OCI-LY1 (cell line): ENCODE data around the gene CCK.

Experiments used
- H2AFZ ChIP-seq: fragments of 200-600 bp; sonication (generic), shearing (Covaris generic); 2 replicates; pipeline ENCODE4 v1.6.0; 2014; ENCODE audit warnings: antibody characterized with exemption, mild to moderate bottlenecking, low read length
- H3F3A ChIP-seq: fragments of 200-600 bp; sonication (generic), shearing (Covaris generic); 2 replicates; pipeline ENCODE4 v1.6.0; 2014; ENCODE audit warnings: mild to moderate bottlenecking, antibody characterized with exemption, low read length, moderate library complexity; ENCODE audit not compliant: insufficient read depth
- H3K27ac ChIP-seq: fragments of 200-600 bp; sonication (generic); 2 replicates; pipeline ENCODE4 v1.5.1; 2014; ENCODE audit warnings: low read length, mixed run types, mild to moderate bottlenecking, low read depth; ENCODE audit not compliant: poor library complexity, severe bottlenecking
- H3K27me3 ChIP-seq: fragments of 200-600 bp; sonication (generic); 2 replicates; pipeline ENCODE4 v1.6.0; 2014; ENCODE audit warnings: antibody characterized with exemption, mild to moderate bottlenecking, low read length, moderate library complexity; ENCODE audit not compliant: insufficient read depth
- H3K36me3 ChIP-seq: fragments of 200-600 bp; sonication (generic); 2 replicates; pipeline ENCODE4 v1.6.1; 2014; ENCODE audit warnings: mild to moderate bottlenecking, antibody characterized with exemption, low read length, moderate library complexity, mixed read lengths; ENCODE audit not compliant: insufficient read depth
- H3K4me1 ChIP-seq: fragments of 200-600 bp; sonication (generic); 2 replicates; pipeline ENCODE4 v1.5.1; 2014; ENCODE audit warnings: mild to moderate bottlenecking, low read length, moderate library complexity; ENCODE audit not compliant: insufficient read depth, severe bottlenecking
- H3K4me2 ChIP-seq: fragments of 200-600 bp; sonication (generic), shearing (Covaris generic); 2 replicates; pipeline ENCODE4 v1.6.1; 2014; ENCODE audit warnings: low read length
- H3K4me3 ChIP-seq: fragments of 200-600 bp; sonication (generic); 2 replicates; pipeline ENCODE4 v1.5.1; 2014; ENCODE audit warnings: low read length, low read depth, mild to moderate bottlenecking, mixed read lengths; ENCODE audit not compliant: poor library complexity, severe bottlenecking
- H3K79me2 ChIP-seq: fragments of 200-600 bp; shearing (Covaris generic); 2 replicates; pipeline ENCODE4 v1.6.1; 2016; ENCODE audit warnings: mixed run types, low read length, mixed read lengths; ENCODE audit not compliant: insufficient read depth
- H3K9ac ChIP-seq: fragments of 200-600 bp; sonication (generic), shearing (Covaris generic); 2 replicates; pipeline ENCODE4 v1.6.1; 2014; ENCODE audit warnings: mild to moderate bottlenecking, low read length, mixed read lengths
- H3K9me2 ChIP-seq: fragments of 200-600 bp; sonication (generic), shearing (Covaris generic); 2 replicates; pipeline ENCODE4 v1.6.1; 2014; ENCODE audit warnings: low read depth, mild to moderate bottlenecking, low read length, mixed read lengths
- H3K9me3 ChIP-seq: fragments of 200-600 bp; shearing (Covaris generic); 2 replicates; pipeline ENCODE4 v1.6.1; 2014; ENCODE audit warnings: low read length, mixed read lengths
- H4K20me1 ChIP-seq: fragments of 200-600 bp; sonication (generic), shearing (Covaris generic); 2 replicates; pipeline ENCODE4 v1.6.0; 2016; ENCODE audit warnings: mild to moderate bottlenecking, low read length; ENCODE audit not compliant: insufficient read depth
- CTCF ChIP-seq: fragments of 200-600 bp; sonication (generic), shearing (Covaris generic); IDR thresholded peaks from 2 replicates; pipeline ENCODE4 v1.5.1; 2017; ENCODE audit warnings: mild to moderate bottlenecking, antibody characterized with exemption, low read length, moderate library complexity, mixed read lengths
- EZH2 ChIP-seq: fragments of 200-600 bp; sonication (generic), shearing (Covaris generic); IDR thresholded peaks from 2 replicates; pipeline ENCODE4 v1.8.0; 2017; ENCODE audit warnings: borderline replicate concordance, mixed run types, mild to moderate bottlenecking, antibody characterized with exemption, low read length, moderate library complexity, mixed read lengths

CCK gene

GRCh38 chr3:42300778-42301177 is 34.8 kb upstream of the CCK start:
- Histone ChIP-seq H3K4me1 (no peaks in the 10 kb centered on the region), H3K4me3 (no peak overlapping the region), H3K36me3 (no peaks in the 10 kb centered on the region), H3K27me3 (no peaks in the 10 kb centered on the region), H3K9ac (no peak overlapping the region), H3K9me3 (no peaks in the 10 kb centered on the region), H4K20me1 (no peaks in the 10 kb centered on the region), H3K27ac (no peak overlapping the region), H3F3A (no peaks in the 10 kb centered on the region), H3K79me2 (no peaks in the 10 kb centered on the region), H2AFZ (no peak overlapping the region), H3K9me2 (no peaks in the 10 kb centered on the region), H3K4me2 (no peak overlapping the region)
- no peak for TF ChIP-seq CTCF
- no peak for TF ChIP-seq EZH2

- Histone ChIP-seq H3K27me3 (no peaks in the 10 kb centered on the region), H3K4me1 (no peaks in the 10 kb centered on the region)
- TF ChIP-seq EZH2: no peak
- no peak for TF ChIP-seq CTCF
Observed at GRCh38 chr3:42300013-42300412, 34.0 kb upstream of the CCK start.

GRCh38 chr3:42298259-42298658 is 32.3 kb upstream of the CCK start:
- Histone ChIP-seq H4K20me1 (no peaks in the 10 kb centered on the region), H3K27ac (no peak overlapping the region), H3K36me3 (no peaks in the 10 kb centered on the region), H3K27me3 (no peaks in the 10 kb centered on the region), H3F3A (no peaks in the 10 kb centered on the region), H2AFZ (no peak overlapping the region), H3K4me2 (no peak overlapping the region), H3K9ac (no peak overlapping the region), H3K4me3 (no peak overlapping the region), H3K9me2 (no peaks in the 10 kb centered on the region), H3K9me3 (no peaks in the 10 kb centered on the region), H3K79me2 (no peaks in the 10 kb centered on the region), H3K4me1 (no peaks in the 10 kb centered on the region)
- TF ChIP-seq CTCF: no peak
- no peak for TF ChIP-seq EZH2

More at GRCh38 chr3:42300013-42300412, 34.0 kb upstream of the CCK start:
- no peaks in the 10 kb centered on the region for H3K36me3 ChIP-seq
- H4K20me1 ChIP-seq: no peaks in the 10 kb centered on the region
- H3K79me2 ChIP-seq: no peaks in the 10 kb centered on the region
- H2AFZ ChIP-seq: no peak overlapping the region
- H3K4me3 ChIP-seq: no peak overlapping the region
- H3F3A ChIP-seq: no peaks in the 10 kb centered on the region
- no peaks in the 10 kb centered on the region for H3K9me2 ChIP-seq
- H3K4me2 ChIP-seq: no peak overlapping the region
- no peaks in the 10 kb centered on the region for H3K9me3 ChIP-seq
- no peak overlapping the region for H3K9ac ChIP-seq
- H3K27ac ChIP-seq: no peak overlapping the region
